GM23338 (cell line): ENCODE results near the gene CCDC91. TPM values are rescaled to one million over a fixed set of nuclear protein-coding genes. Genes with fewer than 3 reads are reported as not detected.

Experiments
- ATAC-seq: fragments of 200-7000 bp; cut with Tn5 transposase; 3 replicates; pipeline ENCODE4 v1.9.1; 2020
- DNase-seq: peaks from one replicate; pipeline ENCODE4 v3.0.0-alpha.2; 2015; ENCODE audit warnings: low spot score
- H2AFZ ChIP-seq: fragments of 200-600 bp; sonication (generic); 2 replicates; pipeline ENCODE4 v1.8.0; 2016; ENCODE audit warnings: antibody characterized with exemption, mild to moderate bottlenecking, moderate library complexity
- H3F3A ChIP-seq: fragments of 200-600 bp; sonication (generic); replicated peaks from 2 replicates; pipeline ENCODE4 v1.8.0; 2017; ENCODE audit warnings: antibody characterized with exemption, mixed run types, low read depth
- H3K27ac ChIP-seq: fragments of 200-600 bp; sonication (generic); 2 replicates; pipeline ENCODE4 v1.6.1; 2016; ENCODE audit warnings: low read depth
- H3K27me3 ChIP-seq: fragments of 200-600 bp; sonication (generic); 2 replicates; pipeline ENCODE4 v1.8.0; 2016; ENCODE audit warnings: mild to moderate bottlenecking, mixed run types, moderate library complexity; ENCODE audit not compliant: insufficient read depth
- H3K36me3 ChIP-seq: fragments of 200-600 bp; sonication (generic); 2 replicates; pipeline ENCODE4 v1.8.0; 2016; ENCODE audit warnings: mild to moderate bottlenecking; ENCODE audit not compliant: insufficient read depth
- H3K4me1 ChIP-seq: fragments of 200-600 bp; sonication (generic); 2 replicates; pipeline ENCODE4 v1.8.0; 2016; ENCODE audit warnings: mild to moderate bottlenecking, moderate library complexity; ENCODE audit not compliant: insufficient read depth
- H3K4me2 ChIP-seq: fragments of 200-600 bp; sonication (generic); 2 replicates; pipeline ENCODE4 v1.7.1; 2017; ENCODE audit warnings: mixed run types
- H3K4me3 ChIP-seq: fragments of 200-600 bp; sonication (generic); 2 replicates; pipeline ENCODE4 v1.6.1; 2016; ENCODE audit warnings: mixed run types
- H3K79me2 ChIP-seq: fragments of 200-600 bp; sonication (generic); replicated peaks from 2 replicates; pipeline ENCODE4 v1.8.0; 2017; ENCODE audit warnings: mild to moderate bottlenecking; ENCODE audit not compliant: insufficient read depth
- H3K9me2 ChIP-seq: fragments of 200-600 bp; sonication (generic); 2 replicates; pipeline ENCODE4 v1.8.0; 2017; ENCODE audit not compliant: insufficient read depth
- H4K20me1 ChIP-seq: fragments of 200-600 bp; sonication (generic); replicated peaks from 2 replicates; pipeline ENCODE4 v1.8.0; 2017; ENCODE audit warnings: mild to moderate bottlenecking; ENCODE audit not compliant: insufficient read depth
- H3K27ac Mint-ChIP-seq: 2 replicates; pipeline ENCODE4 v1.8.0; 2020; ENCODE audit warnings: inconsistent platforms, mild to moderate bottlenecking, moderate library complexity, mixed read lengths
- H3K27me3 Mint-ChIP-seq: 3 replicates; pipeline ENCODE4 v1.8.0; 2022; ENCODE audit warnings: low read depth, mild to moderate bottlenecking, moderate library complexity, mixed read lengths, inconsistent platforms; ENCODE audit not compliant: insufficient read depth, poor library complexity
- H3K36me3 Mint-ChIP-seq: 3 replicates; pipeline ENCODE4 v1.8.0; 2021; ENCODE audit warnings: low read depth, mild to moderate bottlenecking, inconsistent platforms, moderate library complexity, mixed read lengths
- H3K4me1 Mint-ChIP-seq: 3 replicates; pipeline ENCODE4 v1.8.0; 2020; ENCODE audit warnings: mild to moderate bottlenecking, inconsistent platforms, mixed read lengths
- H3K4me3 Mint-ChIP-seq: 3 replicates; pipeline ENCODE4 v1.8.0; 2021; ENCODE audit warnings: moderate library complexity, mild to moderate bottlenecking, inconsistent platforms, mixed read lengths
- H3K9me3 Mint-ChIP-seq: 3 replicates; pipeline ENCODE4 v1.8.0; 2020; ENCODE audit warnings: moderate library complexity, mild to moderate bottlenecking, inconsistent platforms, mixed read lengths
- CREB1 ChIP-seq: fragments of 250-450 bp; sonication (Bioruptor Pico); IDR thresholded peaks from 2 replicates; pipeline ENCODE4 v1.5.0; 2020; ENCODE audit warnings: low read depth, mild to moderate bottlenecking, moderate library complexity
- CTCF ChIP-seq, 2 experiments: fragments of 200-600 bp in 1 of 2; sonication (generic) in 1 of 2; conservative IDR thresholded peaks; 2 replicates each; pipeline versions ENCODE4 v1.5.1 to v1.6.1; 2016 to 2017; ENCODE audit warnings: antibody characterized with exemption in 2 of 2, low read depth in 2 of 2, mild to moderate bottlenecking in 2 of 2, moderate library complexity in 1 of 2
- EZH2 ChIP-seq: fragments of 200-600 bp; sonication (generic); IDR thresholded peaks from one replicate; pipeline ENCODE4 v1.8.0; 2017; ENCODE audit warnings: antibody characterized with exemption, mild to moderate bottlenecking, low read depth; ENCODE audit not compliant: unreplicated experiment
- EZH2phosphoT487 ChIP-seq: fragments of 200-600 bp; sonication (generic); IDR thresholded peaks from one replicate; pipeline ENCODE4 v1.8.1; 2018; ENCODE audit warnings: antibody characterized with exemption; ENCODE audit not compliant: unreplicated experiment
- JUNB ChIP-seq: IDR thresholded peaks from one replicate; pipeline ENCODE4 v1.6.1; 2016; ENCODE audit warnings: antibody characterized with exemption; ENCODE audit not compliant: unreplicated experiment
- NANOG ChIP-seq: IDR thresholded peaks from 2 replicates; pipeline ENCODE4 v1.6.1; 2016; ENCODE audit warnings: antibody characterized with exemption, borderline replicate concordance
- POLR2AphosphoS5 ChIP-seq: IDR thresholded peaks from 2 replicates; pipeline ENCODE4 v1.6.1; 2016; ENCODE audit warnings: antibody characterized with exemption, low read depth
- STAT1 ChIP-seq: IDR thresholded peaks from one replicate; pipeline ENCODE4 v1.6.1; 2016; ENCODE audit warnings: antibody characterized with exemption; ENCODE audit not compliant: unreplicated experiment
- ZNF114 ChIP-seq: fragments of 250-450 bp; sonication (Bioruptor Pico); IDR thresholded peaks from 2 replicates; pipeline ENCODE4 v1.5.0; 2020; ENCODE audit warnings: mild to moderate bottlenecking, moderate library complexity
- ZNF331 ChIP-seq: fragments of 250-450 bp; sonication (Bioruptor Pico); IDR thresholded peaks from 2 replicates; pipeline ENCODE4 v1.5.0; 2020; ENCODE audit warnings: low read depth, mild to moderate bottlenecking, moderate library complexity
- ZNF462 ChIP-seq: fragments of 250-450 bp; sonication (Bioruptor Pico); IDR thresholded peaks from 2 replicates; pipeline ENCODE4 v1.5.0; 2020; ENCODE audit warnings: mild to moderate bottlenecking, moderate library complexity
- polyA plus RNA-seq: library from polyadenylated mRNA; unstranded; fragments of >200 nt; fragmentation: Nextera tagmentation; extraction: Ambion mirVana; gene quantifications from 2 replicates; pipeline ENCODE4 v1.2.1, GENCODE V29; 2016
- total RNA-seq: library from RNA; depleted of rRNA; stranded (reverse); fragments of >200 nt; shearing (Covaris generic); gene quantifications from 2 replicates; pipeline ENCODE4 v1.2.3, GENCODE V29; 2014
- TF ChIP-seq, protein P1 (sequence below): IDR thresholded peaks from 2 replicates; pipeline ENCODE4 v1.6.1; 2016; ENCODE audit warnings: antibody characterized with exemption
- TF ChIP-seq, protein P2 (sequence below): IDR thresholded peaks from one replicate; pipeline ENCODE4 v1.6.1; 2018; ENCODE audit warnings: antibody characterized with exemption; ENCODE audit not compliant: unreplicated experiment

CCDC91 gene
- total and polyA plus RNA-seq, 2 experiments from 2014 or later: 24.7 to 48.7 TPM

DNA sequence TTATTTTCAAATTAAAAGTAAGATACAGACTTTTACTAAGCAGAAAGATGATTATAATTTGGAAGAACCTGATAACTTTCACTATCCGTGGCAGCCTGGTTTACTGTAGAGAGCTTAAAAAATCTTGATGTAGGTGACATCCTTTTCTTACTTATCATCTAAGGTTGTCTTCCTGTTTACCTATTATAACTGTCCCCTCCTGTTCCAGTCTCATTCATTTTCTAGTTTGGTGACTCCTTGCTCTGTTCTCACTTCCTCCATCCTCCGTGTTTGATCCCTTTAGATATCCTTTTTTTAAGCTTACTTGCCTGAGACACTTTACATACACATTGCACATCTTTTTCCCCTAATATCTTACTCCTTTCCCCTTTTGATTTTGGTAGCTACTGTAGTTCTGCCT lies 27.5 kb downstream of the CCDC91 start:
- H3K27ac Mint-ChIP-seq: no peak overlapping the region
- H3K27ac ChIP-seq: no peak overlapping the region

More for the DNA sequence above, 27.5 kb downstream of the CCDC91 start:
- no peak overlapping the region for H3K4me3 ChIP-seq
- H2AFZ ChIP-seq: no peak overlapping the region
- H3K36me3 ChIP-seq: no peaks in the 10 kb centered on the region; the same call in 1 of the 2 replicates
- no peaks in the 10 kb centered on the region for H4K20me1 ChIP-seq
- peaks cover 25% of the 10 kb centered on the region; the same call in 2 of the 3 replicates for H3K9me3 Mint-ChIP-seq
- H3K27me3 ChIP-seq: no peaks in the 10 kb centered on the region
- H3F3A ChIP-seq: no peaks in the 10 kb centered on the region
- H3K4me2 ChIP-seq: no peak overlapping the region
- H3K4me3 Mint-ChIP-seq: no peak overlapping the region
- H3K9me2 ChIP-seq: no peaks in the 10 kb centered on the region
- H3K79me2 ChIP-seq: peaks cover 69% of the 10 kb centered on the region
- H3K4me1 Mint-ChIP-seq: peaks cover 17% of the 10 kb centered on the region; the same call in 2 of the 3 replicates
- no peak for DNase-seq
- no peak for ATAC-seq
- H3K27me3 Mint-ChIP-seq: no peaks in the 10 kb centered on the region
- TF ChIP-seq JUNB (no peak), EZH2phosphoT487 (no peak), EZH2 (no peak), CTCF (conservative IDR thresholded peaks at IDR 0.05; ENCODE audit: low read depth in 2 of 2) (no peak), ZNF462 (CRISPR knock-in tag) (no peak), CREB1 (no peak), NANOG (no peak), ZNF331 (CRISPR knock-in tag) (no peak), ZNF114 (CRISPR knock-in tag) (no peak), POLR2AphosphoS5 (no peak), STAT1 (no peak)
- TF ChIP-seq, protein P1, sequence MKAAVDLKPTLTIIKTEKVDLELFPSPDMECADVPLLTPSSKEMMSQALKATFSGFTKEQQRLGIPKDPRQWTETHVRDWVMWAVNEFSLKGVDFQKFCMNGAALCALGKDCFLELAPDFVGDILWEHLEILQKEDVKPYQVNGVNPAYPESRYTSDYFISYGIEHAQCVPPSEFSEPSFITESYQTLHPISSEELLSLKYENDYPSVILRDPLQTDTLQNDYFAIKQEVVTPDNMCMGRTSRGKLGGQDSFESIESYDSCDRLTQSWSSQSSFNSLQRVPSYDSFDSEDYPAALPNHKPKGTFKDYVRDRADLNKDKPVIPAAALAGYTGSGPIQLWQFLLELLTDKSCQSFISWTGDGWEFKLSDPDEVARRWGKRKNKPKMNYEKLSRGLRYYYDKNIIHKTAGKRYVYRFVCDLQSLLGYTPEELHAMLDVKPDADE: no peak
- TF ChIP-seq, protein P2, sequence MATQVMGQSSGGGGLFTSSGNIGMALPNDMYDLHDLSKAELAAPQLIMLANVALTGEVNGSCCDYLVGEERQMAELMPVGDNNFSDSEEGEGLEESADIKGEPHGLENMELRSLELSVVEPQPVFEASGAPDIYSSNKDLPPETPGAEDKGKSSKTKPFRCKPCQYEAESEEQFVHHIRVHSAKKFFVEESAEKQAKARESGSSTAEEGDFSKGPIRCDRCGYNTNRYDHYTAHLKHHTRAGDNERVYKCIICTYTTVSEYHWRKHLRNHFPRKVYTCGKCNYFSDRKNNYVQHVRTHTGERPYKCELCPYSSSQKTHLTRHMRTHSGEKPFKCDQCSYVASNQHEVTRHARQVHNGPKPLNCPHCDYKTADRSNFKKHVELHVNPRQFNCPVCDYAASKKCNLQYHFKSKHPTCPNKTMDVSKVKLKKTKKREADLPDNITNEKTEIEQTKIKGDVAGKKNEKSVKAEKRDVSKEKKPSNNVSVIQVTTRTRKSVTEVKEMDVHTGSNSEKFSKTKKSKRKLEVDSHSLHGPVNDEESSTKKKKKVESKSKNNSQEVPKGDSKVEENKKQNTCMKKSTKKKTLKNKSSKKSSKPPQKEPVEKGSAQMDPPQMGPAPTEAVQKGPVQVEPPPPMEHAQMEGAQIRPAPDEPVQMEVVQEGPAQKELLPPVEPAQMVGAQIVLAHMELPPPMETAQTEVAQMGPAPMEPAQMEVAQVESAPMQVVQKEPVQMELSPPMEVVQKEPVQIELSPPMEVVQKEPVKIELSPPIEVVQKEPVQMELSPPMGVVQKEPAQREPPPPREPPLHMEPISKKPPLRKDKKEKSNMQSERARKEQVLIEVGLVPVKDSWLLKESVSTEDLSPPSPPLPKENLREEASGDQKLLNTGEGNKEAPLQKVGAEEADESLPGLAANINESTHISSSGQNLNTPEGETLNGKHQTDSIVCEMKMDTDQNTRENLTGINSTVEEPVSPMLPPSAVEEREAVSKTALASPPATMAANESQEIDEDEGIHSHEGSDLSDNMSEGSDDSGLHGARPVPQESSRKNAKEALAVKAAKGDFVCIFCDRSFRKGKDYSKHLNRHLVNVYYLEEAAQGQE: no peak
- peaks cover 36% of the 10 kb centered on the region; the same call in 2 of the 3 replicates for H3K36me3 Mint-ChIP-seq
- H3K4me1 ChIP-seq: peaks cover 8% of the 10 kb centered on the region; the same call in 1 of the 2 replicates
